Skeletal muscle satellite cell (primary cell): ENCODE measurements around the gene SLC7A7.

ENCODE experiments used
- H3K27me3 ChIP-seq: 2 replicates; pipeline ENCODE4 v1.7.0; 2013; ENCODE audit warnings: low read length; ENCODE audit not compliant: control insufficient read depth, insufficient read depth
- H3K36me3 ChIP-seq: 2 replicates; pipeline ENCODE4 v1.7.0; 2013; ENCODE audit warnings: mild to moderate bottlenecking, control low read depth, low read length; ENCODE audit not compliant: insufficient read depth
- H3K4me1 ChIP-seq: 2 replicates; pipeline ENCODE4 v1.7.0; 2013; ENCODE audit warnings: low read length; ENCODE audit not compliant: control insufficient read depth, insufficient read depth
- H3K4me2 ChIP-seq: 2 replicates; pipeline ENCODE4 v1.7.0; 2013; ENCODE audit warnings: mild to moderate bottlenecking, low read length
- H3K4me3 ChIP-seq: 2 replicates; pipeline ENCODE4 v1.7.0; 2013; ENCODE audit warnings: low read length
- H3K9ac ChIP-seq: 2 replicates; pipeline ENCODE4 v1.7.0; 2013; ENCODE audit warnings: mild to moderate bottlenecking, low read depth, low read length, moderate library complexity
- H3K9me3 ChIP-seq: replicated peaks from 2 replicates; pipeline ENCODE4 v1.7.0; 2013; ENCODE audit warnings: mild to moderate bottlenecking, control low read depth, low read length

SLC7A7 gene

GRCh38 chr14:22841769-22842168 is 26.5 kb upstream of the SLC7A7 start:
- H3K9ac ChIP-seq: peak overlapping the region; percentile 4
- no peaks in the 10 kb centered on the region for H3K9me3 ChIP-seq
- H3K36me3 ChIP-seq: peaks cover 79% of the 10 kb centered on the region
- H3K4me1 ChIP-seq: peaks cover 23% of the 10 kb centered on the region
- H3K4me3 ChIP-seq: no peak overlapping the region
- no peaks in the 10 kb centered on the region for H3K27me3 ChIP-seq
- no peak overlapping the region for H3K4me2 ChIP-seq

- peaks cover 19% of the 10 kb centered on the region for H3K4me1 ChIP-seq
- peak overlapping the region; percentile 21 for H3K9ac ChIP-seq
- no peak overlapping the region for H3K4me2 ChIP-seq
- H3K9me3 ChIP-seq: no peaks in the 10 kb centered on the region
- H3K36me3 ChIP-seq: peaks cover 75% of the 10 kb centered on the region
- no peak overlapping the region for H3K4me3 ChIP-seq
- no peaks in the 10 kb centered on the region for H3K27me3 ChIP-seq
These were observed 26.1 kb upstream of the SLC7A7 start for GRCh38 chr14:22841311-22841710.

GRCh38 chr14:22839159-22839779 is 24.0 kb upstream of the SLC7A7 start:
- Histone ChIP-seq H3K9ac (peak overlapping the region; percentile 99), H3K4me3 (peak overlapping the region; percentile 91), H3K9me3 (no peaks in the 10 kb centered on the region), H3K27me3 (no peaks in the 10 kb centered on the region), H3K36me3 (peaks cover 60% of the 10 kb centered on the region), H3K4me1 (peaks cover 20% of the 10 kb centered on the region), H3K4me2 (peak overlapping the region; percentile 95)

- Histone ChIP-seq H3K36me3 (peaks cover 62% of the 10 kb centered on the region), H3K9me3 (no peaks in the 10 kb centered on the region), H3K4me1 (peaks cover 20% of the 10 kb centered on the region), H3K9ac (peak overlapping the region; percentile 99), H3K4me3 (peak overlapping the region; percentile 91), H3K27me3 (no peaks in the 10 kb centered on the region), H3K4me2 (peak overlapping the region; percentile 95)
These were observed 23.4 kb upstream of the SLC7A7 start for GRCh38 chr14:22838631-22839041.

- peak overlapping the region; percentile 95 for H3K4me2 ChIP-seq
- peaks cover 20% of the 10 kb centered on the region for H3K4me1 ChIP-seq
- H3K36me3 ChIP-seq: peaks cover 55% of the 10 kb centered on the region
- H3K4me3 ChIP-seq: peak overlapping the region; percentile 91
- H3K9me3 ChIP-seq: no peaks in the 10 kb centered on the region
- peak overlapping the region; percentile 99 for H3K9ac ChIP-seq
- no peaks in the 10 kb centered on the region for H3K27me3 ChIP-seq
These were observed 22.7 kb upstream of the SLC7A7 start for GRCh38 chr14:22837750-22838538.

- Histone ChIP-seq H3K4me3 (peak overlapping the region; percentile 91), H3K9me3 (no peaks in the 10 kb centered on the region), H3K9ac (peak overlapping the region; percentile 99), H3K27me3 (no peaks in the 10 kb centered on the region), H3K36me3 (peaks cover 48% of the 10 kb centered on the region), H3K4me1 (peaks cover 20% of the 10 kb centered on the region), H3K4me2 (peak overlapping the region; percentile 95)
These were observed 22.0 kb upstream of the SLC7A7 start for GRCh38 chr14:22837114-22837749.

GRCh38 chr14:22836301-22837113 is 21.3 kb upstream of the SLC7A7 start, which contains the start of gene MMP14:
Gene MMP14 (plus strand): TSS chr14:22836585. CDS start chr14:22836818, 233 bp downstream.
- peaks cover 20% of the 10 kb centered on the region for H3K4me1 ChIP-seq
- H3K4me3 ChIP-seq: peak within 1 kb of the TSS; percentile 91
- peaks cover 41% of the 10 kb centered on the region for H3K36me3 ChIP-seq
- peak within 1 kb of the TSS; percentile 95 for H3K4me2 ChIP-seq
- peak within 1 kb of the TSS; percentile 99 for H3K9ac ChIP-seq
- H3K27me3 ChIP-seq: no peaks in the 10 kb centered on the region
- H3K9me3 ChIP-seq: no peaks in the 10 kb centered on the region

GRCh38 chr14:22835505-22835904 is 20.3 kb upstream of the SLC7A7 start:
- Histone ChIP-seq H3K27me3 (no peaks in the 10 kb centered on the region), H3K36me3 (peaks cover 36% of the 10 kb centered on the region), H3K9me3 (no peaks in the 10 kb centered on the region), H3K4me1 (peaks cover 25% of the 10 kb centered on the region), H3K4me2 (peak overlapping the region; percentile 95), H3K9ac (peak overlapping the region; percentile 99), H3K4me3 (no peak overlapping the region)

- Histone ChIP-seq H3K4me2 (peak overlapping the region; percentile 86), H3K9me3 (no peaks in the 10 kb centered on the region), H3K4me1 (peaks cover 7% of the 10 kb centered on the region), H3K9ac (peak overlapping the region; percentile 88), H3K4me3 (peak overlapping the region; percentile 84), H3K27me3 (no peaks in the 10 kb centered on the region), H3K36me3 (peaks cover 14% of the 10 kb centered on the region)
These were observed 15.3 kb upstream of the SLC7A7 start for GRCh38 chr14:22830443-22831010.

- Histone ChIP-seq H3K27me3 (no peaks in the 10 kb centered on the region), H3K4me3 (peak within 1 kb of the TSS; percentile 84)
These were observed 14.6 kb upstream of the SLC7A7 start, which contains the start of gene MRPL52 for GRCh38 chr14:22829661-22830442. Gene MRPL52 (plus strand): TSS chr14:22829887. CDS start chr14:22829913, 26 bp downstream.

More at GRCh38 chr14:22829661-22830442, 14.6 kb upstream of the SLC7A7 start, which contains the start of gene MRPL52:
- peaks cover 11% of the 10 kb centered on the region for H3K4me1 ChIP-seq
- H3K9ac ChIP-seq: peak within 1 kb of the TSS; percentile 88
- peaks cover 10% of the 10 kb centered on the region for H3K36me3 ChIP-seq
- H3K4me2 ChIP-seq: peak within 1 kb of the TSS; percentile 86
- H3K9me3 ChIP-seq: no peaks in the 10 kb centered on the region
